ENCODE data around the gene GRID1.

GRCh38 chr10:85993840-85994507 lies 372.6 kb downstream of the GRID1 start:
- TF ChIP-seq EZH2 (optimal IDR thresholded peaks at IDR 0.05; ENCODE audit: low read depth, low read length): no peak
- TF ChIP-seq CTCF (IDR thresholded peaks at IDR 0.05; ENCODE audit: low read length): no peak
